Measurements from ENCODE around the gene ANKRD44. TPM values are rescaled to one million over a fixed set of nuclear protein-coding genes. Genes with fewer than 3 reads are reported as not detected.
"Not testable (repeated sequence)": the region's sequence is repeated elsewhere in the genome, so short reads cannot be mapped to it uniquely, and the experiment has no call there.

The ANKRD44 gene
- polyA plus RNA-seq, 2 of the 4 experiments (the other 2 are of a cell fraction), result 0.97 to 5.9 TPM

- Histone ChIP-seq H3K9me3 (no peaks in the 10 kb centered on the region), H3K4me2 (no peak overlapping the region), H3K27ac (no peak overlapping the region), H3K4me1 (peaks cover 7% of the 10 kb centered on the region; the same call in 2 of the 3 replicates), H3K4me3 (no peak overlapping the region)
- no peak for ATAC-seq
- ChIA-PET CTCF (no interaction called here), POLR2A (no interaction called here)
- TF ChIP-seq, protein P1, sequence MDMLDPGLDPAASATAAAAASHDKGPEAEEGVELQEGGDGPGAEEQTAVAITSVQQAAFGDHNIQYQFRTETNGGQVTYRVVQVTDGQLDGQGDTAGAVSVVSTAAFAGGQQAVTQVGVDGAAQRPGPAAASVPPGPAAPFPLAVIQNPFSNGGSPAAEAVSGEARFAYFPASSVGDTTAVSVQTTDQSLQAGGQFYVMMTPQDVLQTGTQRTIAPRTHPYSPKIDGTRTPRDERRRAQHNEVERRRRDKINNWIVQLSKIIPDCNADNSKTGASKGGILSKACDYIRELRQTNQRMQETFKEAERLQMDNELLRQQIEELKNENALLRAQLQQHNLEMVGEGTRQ (IDR thresholded peaks at IDR 0.05), result no peak
- no peak for TF ChIP-seq HMGXB4 (CRISPR knock-in tag; IDR thresholded peaks at IDR 0.05; ENCODE audit: borderline replicate concordance)
- no peak for TF ChIP-seq CEBPB (IDR thresholded peaks at IDR 0.05)
- no peak for TF ChIP-seq EP300 (IDR thresholded peaks at IDR 0.05)
- no peak for TF ChIP-seq NPAS2 (CRISPR knock-in tag; IDR thresholded peaks at IDR 0.05; ENCODE audit: borderline replicate concordance)
- no peak for TF ChIP-seq FOSL2 (IDR thresholded peaks at IDR 0.05)
- TF ChIP-seq FOSL2 (CRISPR knock-in tag; IDR thresholded peaks at IDR 0.05), result no peak
- TF ChIP-seq RFX5 (IDR thresholded peaks at IDR 0.05), result no peak
- no peak for TF ChIP-seq REST (IDR thresholded peaks at IDR 0.05)
- 92% methylated on average over 2 of the region's 2 CpGs for WGBS (ENCODE audit: missing lambda C conversion rate)
- DNase-seq (ENCODE audit: low read depth in 1 of 2, low spot score in 1 of 2), result no peak
- no peak for FAIRE-seq
These were observed 18.0 kb downstream of the ANKRD44 start for GRCh38 chr2:197292619-197293018.

DNA sequence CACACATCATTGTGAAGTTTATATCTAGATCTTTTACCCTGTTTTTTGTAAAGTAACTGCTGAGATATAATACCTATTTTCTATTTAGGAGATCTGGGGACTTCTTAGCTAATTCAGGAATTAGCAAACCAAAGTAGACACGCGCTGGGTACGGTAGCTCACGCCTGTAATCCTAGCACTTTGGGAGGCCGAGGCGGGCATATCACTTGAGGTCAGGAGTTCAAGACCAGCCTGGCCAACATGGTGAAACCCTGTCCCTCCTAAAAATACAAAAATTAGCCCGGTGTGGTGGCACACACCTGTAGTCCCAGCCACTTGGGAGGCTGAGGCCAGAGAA, 23.0 kb downstream of the ANKRD44 start:
- peak overlapping the region; percentile 59 to 77 for H3K27ac ChIP-seq
- FAIRE-seq; DNase-seq (ENCODE audit: low read depth in 1 of 2, low spot score in 1 of 2); POLR2A ChIA-PET; H3K9me3 ChIP-seq; H3K4me3 ChIP-seq: not testable (repeated sequence)
- WGBS (ENCODE audit: missing lambda C conversion rate), result 13% methylated on average over 7 of the region's 7 CpGs
- peak overlapping the region; percentile 45 for H3K4me2 ChIP-seq
- TF ChIP-seq JUNB (IDR thresholded peaks at IDR 0.05), result 0 out of 2 replicates have a peak, but pooled peaks have one; percentile 4
- ATAC-seq, result peak; percentile 70; a peak in 5 of 6 replicates
- H3K4me1 ChIP-seq, result peaks cover 17% of the 10 kb centered on the region
- CTCF ChIA-PET, result interaction anchor here (1.0 kb wide), 2 partner anchors 24 to 174 kb away, joined by 3 to 4 read pairs; no protein-coding TSS in a partner anchor

- FAIRE-seq (no peak), DNase-seq (ENCODE audit: low read depth in 1 of 2, low spot score in 1 of 2) (peak; percentile 84 to 90), ATAC-seq (peak; percentile 99 to 100)
- WGBS (ENCODE audit: missing lambda C conversion rate), result 35% methylated on average over 8 of the region's 8 CpGs
- CTCF ChIA-PET, result interaction anchor here (1.0 kb wide), 2 partner anchors 24 to 173 kb away, joined by 3 to 4 read pairs; no protein-coding TSS in a partner anchor
- Histone ChIP-seq H3K4me2 (peak overlapping the region; percentile 45), H3K4me1 (peaks cover 17% of the 10 kb centered on the region), H3K9me3 (no peaks in the 10 kb centered on the region), H3K4me3 (no peak overlapping the region), H3K27ac (peak overlapping the region; percentile 59 to 77; a peak in 5 of 6 replicates)
- POLR2A ChIA-PET, result no interaction called here
- TF ChIP-seq MAFK (IDR thresholded peaks at IDR 0.05; ENCODE audit: partially characterized antibody) (no peak), E2F6 (IDR thresholded peaks at IDR 0.05; ENCODE audit: borderline replicate concordance, low read depth) (no peak), ESRRA (IDR thresholded peaks at IDR 0.05; ENCODE audit: borderline replicate concordance, low read length) (no peak), CEBPB (IDR thresholded peaks at IDR 0.05) (0 out of 4 replicates have a peak, but pooled peaks of 1 of the 2 experiments have one; percentile 16), HOXA7 (CRISPR knock-in tag; IDR thresholded peaks at IDR 0.05) (no peak), RAD21 (conservative IDR thresholded peaks at IDR 0.05 in 1 of 2, IDR thresholded peaks at IDR 0.05 in 1 of 2) (peak in 1 of 2 experiments; percentile 7; a peak in 1 of 5 replicates), FOSL2 (IDR thresholded peaks at IDR 0.05) (0 out of 2 replicates have a peak, but pooled peaks have one; percentile 28), FOSL2 (CRISPR knock-in tag; IDR thresholded peaks at IDR 0.05) (peak; percentile 81), JUNB (IDR thresholded peaks at IDR 0.05) (peak; percentile 11; the same call in 1 of the 2 replicates), GATA3 (IDR thresholded peaks at IDR 0.05; ENCODE audit: borderline replicate concordance) (no peak), TP53 (CRISPR knock-in tag; IDR thresholded peaks at IDR 0.05) (no peak)
These were observed 23.6 kb downstream of the ANKRD44 start for GRCh38 chr2:197286805-197287595.

Measured in A549 (cell line).